GM19239 (cell line): ENCODE results near the gene ASB18.
A peak's percentile ranks its signal among the peaks of the same experiment; 100 is the strongest.

Source experiments
- DNase-seq: peaks from one replicate; pipeline ENCODE4 v3.0.0; 2011; ENCODE audit warnings: low spot score; ENCODE audit not compliant: insufficient read length
- FAIRE-seq: peaks from 2 replicates; lab custom pipeline; 2011; peaks lifted over from hg19 to GRCh38; lab: Jason Lieb, UNC

ASB18 gene

DNA sequence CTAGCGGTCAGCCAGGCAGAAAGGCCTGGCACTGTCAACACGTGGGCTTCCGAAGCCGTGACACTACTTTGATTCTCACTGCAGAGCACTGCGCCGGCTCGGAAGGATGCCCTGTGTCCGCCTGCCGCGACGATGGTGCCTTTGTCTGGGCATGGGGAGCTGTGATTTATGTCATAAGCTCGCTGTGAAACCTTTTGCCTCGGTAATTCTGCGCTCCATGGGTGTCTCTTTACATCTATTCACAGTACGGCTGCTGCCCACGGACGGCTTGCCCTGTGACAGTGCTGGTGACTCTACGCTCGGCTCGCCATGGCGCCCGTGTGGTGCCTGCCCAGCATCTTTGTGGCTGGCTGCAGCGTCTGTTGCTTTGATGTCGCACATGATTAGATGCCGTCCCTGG, 52.9 kb downstream of the ASB18 start:
- no peak for DNase-seq
- FAIRE-seq = no peak

GRCh38 chr2:236210536-236210935, 53.7 kb downstream of the ASB18 start:
- FAIRE-seq = no peak
- no peak for DNase-seq

- DNase-seq = no peak
- FAIRE-seq = no peak
These were observed 54.2 kb downstream of the ASB18 start for GRCh38 chr2:236209996-236210395.

DNA sequence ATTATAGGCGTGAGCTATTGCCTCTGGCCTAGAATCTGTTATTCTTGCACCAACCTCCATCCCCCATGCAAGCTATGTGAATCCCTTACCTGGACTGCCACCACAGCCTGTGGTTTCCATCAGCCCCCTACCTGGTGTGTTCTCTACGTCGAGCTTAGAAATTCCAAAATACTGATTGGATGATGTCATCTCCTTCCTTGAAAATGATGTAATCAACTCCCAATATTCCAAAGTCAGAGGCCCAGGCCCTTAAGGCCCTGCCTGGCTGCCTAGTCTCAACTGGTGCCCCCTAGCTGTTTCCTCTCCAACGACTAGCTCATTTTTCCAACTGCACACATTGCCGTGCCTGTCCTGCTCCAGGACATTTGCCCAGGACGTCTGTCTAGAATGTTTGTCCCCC, 54.7 kb downstream of the ASB18 start:
- DNase-seq (no peak), FAIRE-seq (no peak)

DNA sequence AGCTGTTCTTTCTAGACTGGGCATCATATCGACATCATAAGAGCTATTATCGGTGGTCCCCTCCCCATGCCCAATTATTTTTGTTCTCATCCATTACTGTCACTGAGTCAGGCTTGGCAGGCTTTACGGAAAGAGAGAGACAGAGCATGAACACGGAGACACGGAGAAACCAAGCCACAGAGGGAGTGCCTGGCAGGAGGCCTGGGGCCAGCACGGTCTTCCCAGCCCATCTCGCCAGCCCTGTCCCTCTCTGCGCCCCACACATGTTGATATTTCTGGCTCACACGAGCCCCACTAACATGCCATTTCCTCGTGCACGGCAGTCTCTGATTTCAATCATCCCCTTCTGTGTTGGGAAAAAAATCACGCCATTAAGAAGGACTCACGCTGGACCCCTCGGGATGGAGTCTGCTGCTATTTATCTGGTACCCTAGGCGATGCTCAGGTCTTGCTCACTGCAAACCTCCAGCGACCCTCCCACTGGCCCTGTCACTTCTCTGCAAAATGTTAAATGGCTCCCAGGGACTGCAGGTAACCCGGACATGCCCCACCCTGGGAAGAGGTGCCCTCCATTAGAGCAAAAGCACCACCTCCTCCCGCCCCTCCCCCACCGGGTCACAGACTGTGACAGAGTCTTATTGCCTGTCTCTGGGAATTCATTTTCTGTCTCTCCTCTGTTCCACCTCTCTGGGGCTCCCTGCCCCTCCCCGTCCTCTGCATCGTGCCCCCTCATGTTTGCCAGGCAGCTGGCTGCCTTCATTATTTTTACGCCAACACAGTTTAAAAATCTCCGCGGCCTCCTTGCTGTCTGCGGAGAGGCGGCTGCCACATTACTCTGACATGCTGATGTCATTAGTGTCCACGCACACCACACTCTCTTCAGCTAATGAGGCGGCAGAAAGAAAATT, 55.9 kb downstream of the ASB18 start:
- FAIRE-seq (no peak), DNase-seq (no peak)

DNA sequence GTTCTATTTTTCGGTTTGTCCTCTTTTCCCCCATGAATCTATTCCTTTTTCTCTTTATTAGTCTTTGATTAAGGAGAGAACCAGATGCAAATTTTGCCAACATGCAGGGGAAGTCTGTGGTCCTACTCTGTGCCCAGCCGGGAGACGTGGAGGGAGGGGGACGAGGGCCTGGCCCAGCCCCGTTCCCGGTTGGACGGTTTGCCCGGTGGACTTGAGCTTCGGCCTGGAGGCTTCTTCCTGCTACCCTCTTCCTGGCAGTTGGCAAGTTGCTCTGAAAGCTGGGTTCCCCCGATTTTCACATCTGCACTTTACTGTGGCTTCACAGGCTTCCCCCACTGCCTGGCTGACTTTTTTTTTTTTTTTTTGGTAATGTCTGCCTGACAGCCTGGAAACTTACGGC, 56.7 kb downstream of the ASB18 start:
- FAIRE-seq (no peak), DNase-seq (no peak)

DNA sequence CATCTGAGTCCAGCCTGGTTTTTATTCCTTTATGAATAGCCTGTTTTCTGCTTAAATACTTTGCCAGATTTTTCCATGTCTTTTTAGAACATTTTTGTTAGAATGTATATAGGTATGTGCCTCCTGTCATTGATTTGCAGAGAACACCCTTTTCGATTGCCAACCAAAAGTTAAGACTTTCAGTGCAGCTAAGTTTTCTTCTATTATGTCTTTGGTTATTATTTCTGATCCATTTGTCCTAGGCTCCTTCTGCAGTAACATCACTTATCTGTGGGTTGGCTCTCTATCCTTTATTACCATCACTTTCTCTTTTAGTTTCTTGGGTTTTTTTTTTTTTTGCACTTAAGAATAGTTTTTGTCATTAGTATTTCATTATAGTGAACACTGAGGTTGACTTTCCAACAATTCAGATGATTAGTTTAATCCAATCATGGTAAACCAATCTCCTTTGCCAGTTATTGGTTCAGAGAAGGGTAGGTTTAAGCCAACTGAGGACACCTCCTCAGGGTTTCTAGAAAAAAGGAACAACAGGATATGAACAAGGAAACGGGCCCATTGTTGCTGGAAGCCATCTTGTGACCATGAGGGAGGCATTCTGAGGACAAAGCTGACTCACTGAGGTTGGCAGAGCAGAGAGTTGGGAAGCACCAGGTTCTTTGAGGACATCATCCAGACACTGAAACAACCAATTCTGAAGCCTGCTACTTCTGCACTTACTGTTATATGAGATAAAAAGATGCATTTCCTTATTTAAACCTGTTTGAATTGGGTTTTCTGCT, 58.1 kb downstream of the ASB18 start:
- DNase-seq (no peak), FAIRE-seq (no peak)

- DNase-seq (no peak), FAIRE-seq (no peak)
These were observed 59.3 kb downstream of the ASB18 start for GRCh38 chr2:236204953-236205352.

DNA sequence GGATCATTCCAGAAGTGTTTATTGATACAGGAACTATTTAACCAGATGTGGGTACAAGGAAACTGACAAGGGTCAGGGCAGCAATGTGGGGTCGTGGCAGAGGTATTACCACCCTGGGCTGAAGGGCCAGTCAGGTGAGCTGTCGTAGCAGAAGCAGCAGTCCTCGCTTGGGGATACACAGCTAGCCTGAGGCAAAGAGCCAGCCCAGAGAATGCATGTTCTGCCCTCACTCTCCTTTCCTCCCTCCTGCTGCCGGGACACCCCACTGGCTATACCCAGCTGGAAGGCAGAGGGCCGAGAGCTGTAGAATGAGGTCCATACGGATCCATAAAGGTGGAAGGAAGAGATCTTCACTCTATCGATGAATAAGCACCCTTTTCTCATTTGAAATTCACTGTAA, 63.8 kb downstream of the ASB18 start:
- DNase-seq = no peak
- no peak for FAIRE-seq

GRCh38 chr2:236196366-236196765, 67.8 kb downstream of the ASB18 start:
- DNase-seq (no peak), FAIRE-seq (no peak)

GRCh38 chr2:236195726-236196125, 68.5 kb downstream of the ASB18 start:
- no peak for DNase-seq
- no peak for FAIRE-seq

- DNase-seq (no peak), FAIRE-seq (no peak)
These were observed 69.4 kb downstream of the ASB18 start for GRCh38 chr2:236194786-236195185.

- DNase-seq = no peak
- FAIRE-seq = no peak
These were observed 71.2 kb downstream of the ASB18 start for GRCh38 chr2:236193026-236193425.

- no peak for FAIRE-seq
These were observed 73.5 kb downstream of the ASB18 start for GRCh38 chr2:236190674-236191073.

DNA sequence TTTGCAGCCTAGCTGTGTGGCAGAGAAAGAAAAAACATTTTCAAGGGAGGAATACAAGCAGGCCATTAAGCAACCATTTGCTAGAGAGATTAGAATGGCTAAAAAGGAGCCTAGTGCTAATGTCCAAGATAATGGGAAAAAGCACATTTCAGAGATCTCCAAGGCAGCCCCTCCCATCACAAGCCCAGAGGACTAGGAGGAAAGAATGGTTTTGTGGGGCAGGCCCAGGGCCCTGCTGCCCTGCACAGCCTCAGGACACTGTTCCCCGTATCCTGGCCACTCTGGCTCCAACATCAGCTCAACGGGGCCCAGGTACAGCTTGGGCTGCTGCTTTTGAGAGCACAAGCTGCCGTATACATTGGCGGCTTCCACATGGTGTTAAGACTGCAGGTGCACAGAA, 79.5 kb downstream of the ASB18 start:
- DNase-seq (no peak), FAIRE-seq (no peak)

More at GRCh38 chr2:236190674-236191073, 73.5 kb downstream of the ASB18 start:
- no peak for DNase-seq

DNA sequence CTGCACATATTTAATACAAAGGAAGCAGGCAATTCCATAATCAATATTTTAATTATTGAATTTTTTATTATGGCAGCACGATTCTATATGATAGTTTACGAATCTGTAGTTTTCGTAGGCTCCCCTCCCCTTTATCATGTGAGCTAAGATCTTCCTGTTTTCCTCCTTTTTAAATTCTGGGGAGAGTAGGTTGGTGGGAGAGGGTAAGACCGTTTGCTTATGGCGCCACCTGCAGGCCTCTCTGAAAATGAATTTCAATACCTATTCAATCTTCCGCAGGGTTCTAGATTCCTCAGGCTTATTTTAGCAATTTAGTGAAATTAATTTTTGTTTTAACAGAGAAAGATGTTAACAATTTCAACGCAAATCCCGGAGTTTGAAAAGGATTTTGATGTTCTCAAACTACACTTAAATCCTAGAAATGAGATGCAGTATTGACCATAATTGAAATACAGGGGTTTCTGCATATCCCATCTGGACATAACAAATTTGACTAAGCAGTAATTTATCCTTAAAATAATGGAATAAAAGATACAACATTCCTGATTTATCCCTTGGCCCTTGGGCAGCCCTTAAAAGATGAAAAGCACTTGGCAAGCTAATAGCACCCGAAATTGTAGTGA, 83.3 kb downstream of the ASB18 start:
- DNase-seq = no peak
- peak; percentile 83 for FAIRE-seq

- FAIRE-seq = no peak
- DNase-seq = no peak
These were observed 84.0 kb downstream of the ASB18 start for GRCh38 chr2:236180076-236180816.

DNA sequence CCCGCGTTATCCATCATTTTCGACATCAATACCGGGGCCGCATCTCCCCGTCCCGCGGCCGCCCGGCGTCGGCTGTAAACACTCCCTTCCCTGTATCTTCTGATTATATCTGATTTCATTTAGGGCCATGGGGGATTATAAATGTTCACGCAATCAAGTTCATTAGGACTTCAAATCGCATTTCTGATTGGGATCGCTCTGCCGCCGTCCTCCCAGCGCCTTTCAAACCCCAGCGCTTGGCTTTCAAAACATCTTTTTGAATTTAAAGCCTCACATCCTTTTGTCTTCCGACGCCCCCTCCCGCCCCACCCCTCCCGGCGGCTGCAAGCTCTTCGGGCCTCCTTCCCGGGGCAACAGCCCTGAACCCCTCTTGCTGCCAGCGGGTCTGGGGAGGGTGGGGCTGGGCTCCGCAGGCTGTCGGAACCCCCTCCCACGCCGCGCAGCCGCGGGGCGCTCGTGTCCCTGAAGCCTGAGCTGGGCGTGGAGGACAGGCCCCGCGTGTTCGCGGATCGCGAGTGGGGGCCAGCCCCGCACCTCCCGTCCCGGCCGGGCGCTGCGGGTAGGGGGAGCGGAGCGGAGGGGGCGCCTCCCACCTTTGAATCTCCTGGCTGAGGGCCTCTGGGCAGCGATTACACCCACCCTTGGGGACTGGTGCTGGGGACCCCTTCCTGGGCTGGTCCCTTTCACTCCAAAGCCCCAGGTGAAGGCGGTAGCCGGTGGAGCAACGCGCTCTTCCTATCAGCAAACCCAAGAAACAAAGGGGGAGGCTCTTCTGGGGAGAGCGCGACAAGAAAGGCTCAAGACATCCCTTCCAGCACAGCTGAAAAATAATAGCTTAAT, 84.8 kb downstream of the ASB18 start:
- FAIRE-seq (no peak), DNase-seq (no peak)

- FAIRE-seq = no peak
- no peak for DNase-seq
These were observed 85.3 kb downstream of the ASB18 start for GRCh38 chr2:236178890-236179235.
